HG03095 (cell line): Measurements from ENCODE around the gene MFSD6L.
"Not testable (repeated sequence)": the region's sequence is repeated elsewhere in the genome, so short reads cannot be mapped to it uniquely, and the experiment has no call there.

Experiments used
- ATAC-seq: cut with Tn5 transposase; IDR thresholded peaks from one replicate; pipeline ENCODE4 v1.9.1; 2021; ENCODE audit warnings: moderate library complexity; ENCODE audit not compliant: unreplicated experiment

The MFSD6L gene

DNA sequence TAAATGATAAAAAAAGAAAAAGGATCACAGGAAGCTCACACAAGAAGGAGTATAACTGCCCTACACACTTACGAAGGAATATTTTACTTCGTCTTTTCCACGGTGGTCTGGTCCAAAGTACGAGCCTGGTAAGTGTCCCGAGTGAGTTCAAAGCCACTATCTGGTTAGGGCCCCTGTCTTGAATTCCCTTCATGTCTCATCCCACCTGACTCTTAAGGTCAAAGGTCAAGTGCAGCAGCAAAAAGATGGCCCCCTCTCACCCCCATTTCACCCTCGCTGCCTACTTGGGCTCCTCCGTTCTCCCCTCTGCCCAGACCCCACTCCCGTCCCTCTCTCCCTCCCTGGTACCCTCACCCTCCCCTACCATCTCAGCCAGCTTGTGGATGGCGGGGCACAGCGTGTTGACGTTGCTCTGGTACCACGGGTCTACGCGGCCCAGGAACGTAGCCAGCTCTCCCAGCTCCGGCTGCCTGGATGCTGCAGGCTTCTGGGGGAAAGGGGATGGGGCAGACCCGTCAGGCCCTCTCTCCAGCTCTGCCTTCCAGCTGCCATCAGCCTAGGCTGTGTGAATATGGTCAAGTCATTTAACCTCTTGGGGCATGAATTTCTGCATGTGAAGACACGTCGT lies 27.8 kb upstream of the MFSD6L start:
- no peak for ATAC-seq

DNA sequence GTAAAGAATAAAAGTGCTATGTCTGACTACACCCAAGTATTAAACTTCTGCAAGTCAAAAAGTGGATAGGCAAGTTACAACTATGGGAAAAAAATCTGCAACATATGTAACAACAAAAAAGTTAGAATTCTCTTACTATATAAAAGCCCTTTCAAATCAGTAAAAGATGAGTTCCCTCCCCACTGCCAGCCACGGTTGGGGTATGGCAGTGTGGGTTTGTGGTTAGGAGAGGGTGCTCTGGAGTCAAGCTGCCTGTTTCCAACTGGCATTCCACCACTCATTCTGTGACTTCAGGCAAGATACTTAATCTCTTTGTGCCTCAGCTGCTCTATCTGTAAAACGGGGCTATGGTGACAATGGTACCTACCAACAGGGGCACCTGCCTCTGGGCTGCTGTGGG lies 26.6 kb upstream of the MFSD6L start:
- ATAC-seq = no peak

DNA sequence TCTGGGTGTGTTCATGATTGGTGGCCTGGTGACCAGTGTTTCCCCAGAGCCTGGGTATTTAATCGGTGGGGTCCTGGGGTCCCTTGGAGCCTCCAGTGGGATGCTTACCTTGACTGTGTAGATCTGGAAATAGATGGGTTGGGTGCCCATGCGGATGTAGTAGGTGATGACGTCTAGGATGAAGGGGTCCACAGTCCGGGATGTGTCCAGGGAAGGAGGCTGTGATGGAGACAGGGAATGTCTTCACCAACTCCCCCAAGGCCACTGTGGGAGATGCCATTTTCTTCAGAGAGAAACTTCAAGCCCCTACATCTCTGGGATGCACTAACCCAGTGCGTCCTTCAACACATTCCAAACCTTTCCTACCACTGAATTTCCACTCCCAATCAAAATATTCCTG lies 24.1 kb upstream of the MFSD6L start:
- ATAC-seq = no peak

DNA sequence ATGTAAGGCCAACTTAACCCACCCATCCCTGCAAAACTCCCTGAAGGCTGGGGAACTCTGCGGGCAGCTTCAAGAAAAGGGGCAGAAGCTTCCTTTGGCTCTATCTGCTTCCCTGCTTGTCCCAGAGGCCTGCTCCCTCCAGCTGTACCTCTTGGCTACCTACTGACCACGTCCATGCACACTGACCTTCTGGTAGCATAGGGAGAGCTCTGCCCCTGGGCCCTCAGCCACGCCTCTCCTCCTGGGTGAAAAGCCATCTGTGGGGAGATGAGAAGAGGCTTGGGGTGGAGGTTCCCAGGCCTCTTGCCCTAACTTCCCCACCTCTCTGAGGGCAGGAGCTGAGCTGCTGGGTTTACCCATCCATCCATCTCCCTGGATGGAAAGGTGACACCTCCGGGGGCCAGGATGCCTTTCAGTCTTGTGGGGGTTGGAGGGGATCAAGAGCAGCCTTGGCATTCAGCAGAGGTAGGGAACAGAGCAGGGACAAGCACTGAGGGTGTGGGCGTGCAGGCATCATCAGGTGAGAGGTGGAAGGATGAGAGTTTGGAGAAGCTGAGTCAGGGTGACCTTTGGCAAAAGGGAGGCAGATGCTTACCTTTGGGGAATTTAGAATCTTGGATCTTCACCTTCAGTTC lies 23.4 kb upstream of the MFSD6L start:
- no peak for ATAC-seq

DNA sequence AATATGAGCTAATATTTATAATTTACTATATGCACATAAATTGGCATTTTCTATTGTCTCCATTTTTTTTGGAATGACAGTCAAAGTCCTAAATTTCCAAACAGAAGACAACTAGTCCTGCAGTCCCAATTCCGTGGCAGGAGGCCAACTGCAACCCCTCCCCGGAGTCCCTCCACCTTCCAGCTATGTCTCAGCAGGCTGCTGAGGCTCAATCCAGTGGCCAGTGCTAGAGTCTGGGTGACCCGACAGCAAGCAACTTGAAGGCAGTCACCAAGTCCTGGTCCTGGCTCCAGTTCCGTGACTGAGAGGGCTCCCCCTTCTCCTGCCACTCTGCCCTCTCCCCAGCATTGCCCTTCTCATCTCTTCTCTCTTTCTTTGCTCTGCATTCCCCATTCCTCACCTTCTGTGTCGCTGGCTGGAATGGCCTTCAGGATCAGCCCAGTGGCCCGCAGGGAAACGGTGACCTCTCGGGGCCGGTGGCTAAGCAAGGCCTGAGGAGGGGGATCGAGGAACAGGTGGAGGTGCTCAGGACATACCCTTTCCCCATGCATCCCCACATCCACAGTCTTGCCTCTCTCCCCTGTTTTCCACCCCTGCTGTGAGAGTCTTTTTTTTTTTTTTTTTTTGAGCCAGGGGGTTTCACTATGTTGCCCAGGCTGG lies 22.4 kb upstream of the MFSD6L start:
- no peak for ATAC-seq

DNA sequence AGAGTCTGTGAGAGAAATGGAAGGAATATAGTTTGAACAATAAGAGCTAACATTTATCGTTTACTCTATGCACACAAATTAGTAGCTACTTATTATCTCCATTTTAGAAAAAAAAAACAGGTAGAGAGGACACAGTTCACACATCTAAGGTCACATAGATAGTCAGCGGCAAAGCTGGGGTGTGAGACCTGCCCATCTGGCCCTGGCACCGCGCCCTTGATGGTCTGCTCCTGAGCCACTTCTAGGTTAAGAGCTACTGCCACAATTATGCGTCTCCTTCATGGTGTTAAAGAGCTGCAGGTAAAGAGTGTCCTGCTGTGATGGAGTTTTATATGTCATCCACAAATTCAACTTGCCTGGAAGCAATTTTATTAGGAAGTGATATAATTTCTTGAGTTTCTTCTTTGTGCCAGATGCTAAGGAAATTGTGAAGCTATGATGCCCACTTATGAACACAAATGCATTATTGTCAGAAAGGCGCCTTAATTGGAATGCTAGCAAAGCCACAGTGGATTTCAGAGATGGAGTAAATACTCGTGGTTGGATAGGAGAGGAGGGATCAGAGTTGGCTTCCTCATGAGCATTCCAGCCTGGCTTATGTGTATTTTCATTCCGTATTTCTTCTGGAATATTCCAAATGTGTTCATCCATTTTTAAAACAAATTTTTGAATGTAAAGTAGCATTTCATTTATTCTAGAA lies 21.3 kb upstream of the MFSD6L start:
- no peak for ATAC-seq

DNA sequence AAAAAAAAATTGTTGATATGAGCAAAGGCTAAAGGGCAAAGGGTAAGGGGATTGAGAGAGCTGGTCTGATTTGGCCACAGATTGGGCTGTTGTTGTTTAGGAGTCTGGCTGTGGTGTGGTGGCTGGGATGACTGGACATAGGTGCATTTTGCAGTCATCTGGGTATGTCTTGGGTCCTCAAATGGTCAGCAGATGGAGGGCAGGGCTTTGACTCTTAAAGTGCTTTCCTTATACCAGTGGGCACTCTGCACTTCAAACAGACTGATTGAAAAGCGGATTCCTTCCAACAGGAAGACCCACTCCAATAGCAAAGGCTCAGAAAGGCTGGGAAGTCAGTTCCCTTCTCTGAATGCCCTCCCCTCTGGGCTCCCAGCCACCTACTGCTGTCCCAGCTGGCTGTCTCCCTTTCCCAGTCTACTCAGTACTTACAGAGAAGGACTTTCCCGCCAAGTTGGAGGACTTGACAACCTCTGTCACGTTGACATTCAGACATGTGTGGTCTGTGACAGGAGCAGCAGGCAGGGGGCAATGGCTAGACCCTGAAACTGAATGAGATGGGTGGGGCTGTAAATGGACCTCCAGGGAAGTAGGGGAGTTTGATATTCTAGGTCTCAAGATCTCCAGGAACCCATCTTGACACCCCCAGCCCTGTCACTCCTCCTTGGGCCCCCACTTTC lies 19.6 kb upstream of the MFSD6L start:
- no peak for ATAC-seq

DNA sequence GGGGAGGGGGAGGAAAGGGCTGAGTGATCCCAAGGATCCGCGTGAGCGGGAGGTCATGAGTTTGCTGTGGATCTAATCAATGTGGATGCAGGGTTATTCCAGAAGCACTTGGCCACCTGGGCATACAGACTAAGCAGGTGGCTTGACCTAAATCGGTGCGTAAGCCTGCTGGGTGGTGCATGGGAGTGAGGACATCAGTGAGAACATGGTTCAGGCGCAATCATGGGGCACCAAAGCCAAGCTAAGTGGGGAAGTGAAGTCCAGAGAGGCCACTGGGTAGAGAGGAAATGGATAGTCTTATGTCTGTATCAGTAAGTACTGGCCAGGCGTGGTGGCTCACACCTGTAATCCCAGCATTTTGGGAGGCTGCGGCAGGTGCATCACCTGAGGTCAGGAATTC lies 18.9 kb upstream of the MFSD6L start:
- ATAC-seq = no peak

DNA sequence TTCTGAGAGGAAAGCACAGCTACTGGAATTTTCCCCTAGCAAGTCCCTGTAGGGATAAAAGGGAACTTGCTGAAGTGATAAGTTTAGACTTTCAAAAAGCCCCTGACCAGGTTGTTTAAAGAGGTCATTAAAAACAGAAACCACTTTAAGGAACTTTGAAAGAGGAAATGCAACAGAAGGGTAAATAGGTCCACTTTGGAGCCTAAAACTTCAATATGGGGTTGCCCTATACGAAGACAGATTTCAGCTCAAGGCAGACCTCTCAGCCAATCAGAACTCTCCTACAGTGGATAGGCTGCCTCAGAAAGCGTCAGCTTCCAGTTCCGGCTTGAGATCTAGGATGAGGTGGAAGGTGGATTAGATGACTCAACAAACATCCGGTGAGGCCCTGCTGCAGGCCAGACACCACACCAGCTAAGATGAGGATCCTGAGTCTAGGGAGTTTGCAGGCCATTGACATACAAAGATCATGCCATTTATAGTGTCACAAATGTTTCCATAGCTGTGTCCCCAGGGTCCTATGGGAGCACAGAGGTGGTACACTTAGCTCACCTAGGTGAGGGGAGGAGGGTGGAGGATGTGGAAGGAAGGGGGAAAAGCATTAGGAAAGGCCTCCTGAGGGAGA lies 7.9 kb upstream of the MFSD6L start:
- ATAC-seq = peak; percentile 85

DNA sequence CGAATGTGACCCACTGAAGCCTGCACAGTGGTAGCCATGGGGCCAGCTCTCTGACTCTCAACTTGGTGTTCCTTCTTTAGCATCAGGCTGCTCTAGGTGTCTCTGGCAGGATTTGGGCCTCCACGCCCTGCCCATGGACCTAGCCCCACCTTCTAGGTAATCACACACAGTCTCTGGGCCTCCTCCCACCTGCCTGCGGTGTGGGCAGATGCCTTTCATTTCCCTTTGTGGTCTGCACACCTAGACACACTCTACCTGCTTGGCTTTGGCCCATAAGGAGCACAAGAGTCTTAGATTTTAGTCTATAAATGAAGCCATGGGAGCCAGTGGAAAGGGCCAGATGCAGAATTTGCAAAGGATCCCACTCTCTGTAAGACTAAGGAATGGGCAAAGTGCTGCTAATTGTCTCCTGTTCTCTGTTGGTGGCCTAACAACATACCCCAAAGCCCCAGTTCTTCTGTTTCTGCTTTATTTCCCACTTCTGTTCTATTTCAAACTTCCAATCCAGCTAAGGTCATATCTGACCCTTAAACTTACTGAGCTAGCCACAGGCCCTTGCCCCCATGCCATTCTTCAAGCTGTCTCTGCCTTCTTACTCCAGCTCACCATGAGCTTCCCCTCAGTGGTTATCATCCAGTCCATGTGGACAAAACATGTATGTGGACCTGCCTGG lies 7.2 kb upstream of the MFSD6L start:
- peak; percentile 6 for ATAC-seq

DNA sequence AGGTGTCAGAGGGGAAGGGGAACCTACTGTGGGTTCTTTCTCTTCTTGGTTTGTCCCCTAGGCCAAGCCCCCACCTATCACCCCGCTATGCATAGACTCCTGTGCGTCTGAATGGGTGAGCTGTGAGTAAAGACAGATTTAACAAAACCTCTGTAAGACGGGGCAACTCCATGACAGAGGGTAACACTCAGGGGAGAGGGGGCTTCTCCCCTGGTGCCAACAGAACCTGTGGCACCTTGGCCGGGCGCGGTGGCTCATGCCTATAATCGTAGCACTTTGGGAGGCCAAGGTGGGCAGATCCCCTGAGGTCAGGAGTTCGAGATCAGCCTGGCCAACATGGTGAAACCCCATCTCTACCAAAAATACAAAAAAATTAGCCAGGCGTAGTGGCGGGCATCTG lies 6.2 kb upstream of the MFSD6L start:
- ATAC-seq = not testable (repeated sequence)

DNA sequence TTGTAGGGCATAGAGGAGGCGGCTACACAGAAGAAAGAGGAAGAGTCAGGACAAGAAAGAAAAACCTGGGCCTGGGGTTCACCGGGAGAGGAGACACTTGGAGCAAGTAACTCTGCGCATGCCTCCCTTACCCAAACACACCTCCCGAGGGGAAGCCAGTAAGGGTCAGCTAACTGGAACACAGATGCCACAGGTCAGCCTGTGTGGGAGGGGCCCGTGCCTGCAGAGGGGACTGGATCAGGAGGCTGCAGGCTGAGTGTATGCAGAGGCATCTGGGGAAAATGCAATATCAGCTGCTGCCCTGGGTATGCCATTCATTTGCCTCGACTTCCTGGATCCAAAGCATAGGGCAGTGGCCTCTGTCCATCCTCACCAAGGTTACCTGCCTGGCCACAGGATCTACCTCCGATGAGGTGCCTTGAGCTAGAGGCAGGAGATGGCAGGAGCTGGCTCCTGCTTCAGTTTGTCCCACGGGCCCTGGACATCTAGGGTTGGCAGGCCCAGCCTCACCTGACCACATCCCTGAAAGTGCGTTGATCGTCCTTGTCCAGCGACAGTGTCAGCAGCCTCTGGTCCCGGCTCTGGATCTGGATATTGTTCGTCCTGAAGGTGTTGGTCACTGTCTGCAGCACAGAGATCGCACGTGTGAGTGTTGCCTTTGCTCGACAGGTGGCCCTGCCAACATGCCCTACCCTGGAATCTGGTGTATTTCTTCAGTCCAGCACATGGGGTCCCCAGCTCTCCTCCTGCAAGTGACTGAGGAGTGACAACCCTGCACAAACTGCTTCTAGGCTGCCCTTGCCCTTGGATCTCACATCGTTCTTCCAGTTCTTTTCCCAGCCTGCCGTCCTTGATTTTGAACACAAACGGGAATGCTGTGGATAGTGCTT lies 4.6 kb upstream of the MFSD6L start:
- ATAC-seq = no peak

DNA sequence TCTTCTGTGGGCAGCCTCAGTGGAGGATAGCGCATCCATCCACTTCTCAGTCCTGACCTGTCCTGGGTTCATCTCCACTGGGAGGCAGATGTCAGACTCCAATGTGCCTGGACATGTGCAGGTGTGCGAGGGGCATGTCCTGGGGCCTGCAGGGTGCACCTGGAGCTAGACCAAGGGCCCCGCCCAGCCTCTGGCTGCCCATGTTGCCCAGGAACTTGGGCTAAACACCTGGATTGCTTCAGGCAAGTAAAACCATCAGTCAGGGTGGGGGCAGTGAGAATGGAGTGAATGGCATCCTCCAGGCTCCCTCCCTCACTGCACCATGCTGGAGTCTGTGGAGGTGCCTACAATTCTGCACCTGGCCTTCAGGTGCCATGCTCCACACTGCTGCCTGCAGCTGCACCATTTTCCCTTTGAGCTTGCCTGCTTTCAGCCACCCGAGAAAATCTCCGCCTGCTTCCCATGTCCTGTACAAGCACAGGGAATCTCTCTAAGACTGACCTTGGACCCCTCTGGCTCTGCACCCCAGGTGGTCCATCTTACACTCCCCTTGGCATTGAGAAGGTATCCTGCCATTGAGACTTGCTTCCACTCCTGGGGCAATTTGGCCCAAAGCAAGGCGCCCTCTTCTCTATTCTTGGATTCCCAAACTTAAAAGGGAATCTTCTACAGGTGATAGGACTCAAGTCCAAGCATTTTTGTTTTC lies 2.1 kb upstream of the MFSD6L start:
- ATAC-seq = no peak

DNA sequence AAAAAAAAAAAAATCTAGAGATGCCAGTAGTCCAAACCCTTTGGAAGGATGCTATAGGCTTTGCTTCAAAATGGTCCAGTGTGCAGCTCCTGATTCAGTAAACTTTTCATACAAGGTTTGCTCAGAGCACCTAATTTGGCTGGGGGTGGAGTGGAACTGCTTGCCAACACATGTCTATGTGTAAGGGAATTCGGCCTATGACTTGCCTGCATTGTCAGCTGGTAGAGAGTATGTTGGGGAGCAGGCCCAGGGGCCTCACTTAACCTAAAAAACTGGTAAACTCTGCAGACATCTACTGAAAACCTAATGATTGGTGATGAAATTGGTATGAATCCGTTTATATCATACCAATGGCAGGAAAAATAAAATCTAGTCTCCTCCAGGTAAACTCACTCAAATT lies 1.5 kb upstream of the MFSD6L start:
- no peak for ATAC-seq

DNA sequence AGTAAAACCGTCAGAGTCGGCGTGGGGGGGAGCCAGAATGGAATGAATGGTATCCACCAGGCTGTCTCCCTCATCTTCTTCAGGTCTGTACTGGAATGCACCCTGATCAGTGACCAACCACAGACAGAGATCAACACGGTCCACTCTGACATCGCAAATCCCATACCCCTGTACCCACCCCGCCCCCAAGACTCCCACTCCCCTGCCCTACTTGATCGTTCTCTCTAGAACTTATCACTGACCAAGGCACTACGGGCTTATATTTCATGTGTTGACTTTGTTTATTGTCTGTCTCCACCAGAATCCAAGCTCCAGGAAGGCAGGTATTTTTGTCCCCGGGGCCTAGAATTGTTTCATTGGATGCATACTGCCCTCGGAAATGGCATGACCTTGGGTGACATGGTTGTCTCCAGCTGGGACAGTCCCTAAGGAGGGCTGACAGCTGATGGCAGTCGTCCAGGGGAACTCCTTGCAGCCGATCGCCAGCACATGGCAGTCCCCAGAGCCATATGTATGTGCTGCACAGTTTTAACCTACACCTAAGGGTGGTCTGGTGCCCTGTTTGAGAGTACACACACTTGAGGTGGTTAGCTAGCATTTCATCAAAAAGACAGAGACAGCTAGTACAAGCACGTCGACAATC lies 526 bp upstream of the MFSD6L start:
- no peak for ATAC-seq

DNA sequence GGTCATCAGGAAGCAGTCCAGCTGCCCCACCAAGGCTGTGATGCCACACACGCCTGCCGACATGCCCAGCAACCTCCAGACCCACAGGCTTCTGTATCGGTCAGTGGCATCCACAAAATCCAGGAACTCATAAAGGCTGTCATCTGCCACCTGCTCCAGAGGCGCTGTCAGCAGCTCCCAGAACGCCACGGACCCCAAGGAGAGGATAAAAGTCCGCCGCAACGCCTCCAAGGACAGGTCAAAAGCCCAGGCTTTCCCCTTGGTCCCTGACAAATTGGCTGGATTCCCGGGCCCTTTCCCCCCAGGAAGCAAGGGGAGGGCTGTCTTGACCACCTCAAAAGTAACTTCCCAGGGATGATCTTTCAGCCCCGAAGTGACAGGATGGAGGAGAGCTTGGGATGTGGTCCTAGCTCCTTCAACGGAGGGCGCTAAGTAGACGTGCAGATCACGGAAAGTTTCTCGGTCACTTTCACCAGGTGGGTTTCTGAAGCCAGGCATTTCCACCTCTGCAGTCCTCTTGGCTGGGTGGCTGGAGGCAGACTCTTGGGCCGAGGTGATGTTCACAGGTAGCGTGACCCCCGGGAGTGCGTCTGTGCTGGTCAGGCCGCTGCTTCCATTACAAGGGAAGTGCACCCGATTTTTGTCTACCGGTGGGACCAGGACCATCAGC lies 854 bp downstream of the MFSD6L start:
- ATAC-seq = no peak

DNA sequence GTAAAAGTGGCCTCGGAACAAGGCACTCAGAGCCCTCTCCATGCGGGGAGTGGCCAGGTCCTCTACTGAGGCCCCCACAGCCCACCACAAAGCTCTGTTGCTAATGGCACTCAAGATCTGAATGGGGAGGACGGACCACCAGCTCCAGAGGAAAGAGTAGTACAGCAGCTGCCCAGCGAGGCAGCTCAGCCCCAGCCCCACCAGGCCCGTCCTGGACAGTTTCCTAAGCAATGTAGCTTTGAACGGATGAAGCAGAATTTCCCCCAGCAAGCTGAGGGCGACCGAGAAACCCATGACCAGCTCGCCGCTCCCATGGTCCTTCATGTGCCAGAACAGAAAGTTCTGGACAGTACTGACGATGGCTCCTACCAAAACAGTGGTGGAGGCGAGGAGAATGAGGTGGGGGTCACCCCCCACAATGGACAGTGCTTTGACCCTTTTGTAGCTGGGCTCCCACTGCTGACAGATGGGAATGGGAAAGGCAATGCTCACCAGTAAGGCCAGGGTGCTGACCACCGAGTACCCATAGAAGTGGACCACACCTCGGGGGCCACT lies 1.5 kb downstream of the MFSD6L start:
- no peak for ATAC-seq
